GM12878 (cell line): ENCODE measurements around the gene UQCRH. TPM values are rescaled to one million over a fixed set of nuclear protein-coding genes. Genes with fewer than 3 reads are reported as not detected.

Source experiments
- ATF3 ChIP-seq: IDR thresholded peaks from 2 replicates; pipeline ENCODE4 v1.6.1; 2011; ENCODE audit warnings: low read depth, mild to moderate bottlenecking, low read length, moderate library complexity, borderline replicate concordance; ENCODE audit errors: extremely low read depth
- BRCA1 ChIP-seq: IDR thresholded peaks from 2 replicates; pipeline ENCODE4 v1.6.1; 2011; ENCODE audit warnings: low read depth, low read length, improper control_type of control experiment
- CREB1 ChIP-seq: IDR thresholded peaks from 2 replicates; pipeline ENCODE4 v1.6.1; 2012; ENCODE audit warnings: low read depth, mild to moderate bottlenecking, inconsistent platforms
- ELK1 ChIP-seq: IDR thresholded peaks from 2 replicates; pipeline ENCODE4 v1.6.1; 2012; ENCODE audit warnings: low read depth, low read length, improper control_type of control experiment
- EZH2 ChIP-seq: IDR thresholded peaks from 2 replicates; pipeline ENCODE4 v1.6.1; 2012; ENCODE audit warnings: low read depth, mild to moderate bottlenecking, control low read depth, inconsistent platforms, low read length, borderline replicate concordance; ENCODE audit not compliant: control insufficient read depth
- HDGF ChIP-seq: fragments of 450-650 bp; IDR thresholded peaks from 2 replicates; pipeline ENCODE4 v1.6.1; 2016; ENCODE audit warnings: antibody characterized with exemption
- MLLT1 ChIP-seq: fragments of 450-650 bp; IDR thresholded peaks from 2 replicates; pipeline ENCODE4 v1.6.1; 2016; ENCODE audit warnings: mild to moderate bottlenecking
- MXI1 ChIP-seq: fragments of 150-350 bp; IDR thresholded peaks from 2 replicates; pipeline ENCODE4 v1.6.1; 2011; ENCODE audit warnings: low read depth, mild to moderate bottlenecking, inconsistent platforms, low read length, improper control_type of control experiment
- RUNX3 ChIP-seq: IDR thresholded peaks from 2 replicates; pipeline ENCODE4 v1.6.1; 2012; ENCODE audit warnings: low read length, inconsistent platforms
- SKIL ChIP-seq: fragments of 450-650 bp; IDR thresholded peaks from 2 replicates; pipeline ENCODE4 v1.6.1; 2017; ENCODE audit warnings: mild to moderate bottlenecking, low read depth, inconsistent platforms; ENCODE audit not compliant: poor library complexity, severe bottlenecking
- SMC3 ChIP-seq: IDR thresholded peaks from 2 replicates; pipeline ENCODE4 v1.6.1; 2011; ENCODE audit warnings: low read length, improper control_type of control experiment, borderline replicate concordance
- ZZZ3 ChIP-seq: IDR thresholded peaks from 2 replicates; pipeline ENCODE4 v1.6.1; 2011; ENCODE audit warnings: low read depth; ENCODE audit not compliant: control insufficient read depth, insufficient read length
- polyA plus RNA-seq, 11 experiments: library from polyadenylated mRNA; depleted of rRNA in 4 of 11; unstranded in 6 of 11; stranded (reverse) in 5 of 11; fragments of >200 nt; fragmentation: Nextera tagmentation in 4 of 11; fragmentation: Illumina TruSeq in 1 of 11; extraction: Ambion mirVana in 4 of 11; extraction: Trizol in 1 of 11; gene quantifications; 1 replicate in 1 of 11; 2 replicates in 10 of 11; pipeline versions ENCODE4 v1.2.1 to v1.2.3, GENCODE V29; 2011 to 2016; ENCODE audit warnings: inconsistent platforms in 2 of 11, missing spikeins in 2 of 11, low read depth in 1 of 11
- total RNA-seq, 4 experiments: library from RNA; depleted of rRNA in 3 of 4; stranded (reverse); fragments of >200 nt in 3 of 4; fragmentation: Illumina TruSeq in 1 of 4; extraction: Trizol in 1 of 4; gene quantifications; 2 replicates each; pipeline versions ENCODE4 v1.2.1 to v1.2.3, GENCODE V29; 2013 to 2021
- TF ChIP-seq, protein P1 (sequence below): IDR thresholded peaks from 2 replicates; pipeline ENCODE4 v1.6.1; 2011; ENCODE audit warnings: borderline replicate concordance, low read depth, mild to moderate bottlenecking, moderate library complexity, low read length; ENCODE audit not compliant: insufficient read depth, poor library complexity, severe bottlenecking
- TF ChIP-seq, protein P2 (sequence below): fragments of 450-650 bp; conservative IDR thresholded peaks from 2 replicates; pipeline ENCODE4 v1.6.1; 2017; ENCODE audit warnings: mild to moderate bottlenecking, moderate library complexity
- TF ChIP-seq, protein P3 (sequence below): fragments of 450-650 bp; formaldehyde crosslinking; IDR thresholded peaks from 2 replicates; pipeline ENCODE4 v1.4.0; 2020; ENCODE audit warnings: mild to moderate bottlenecking, moderate library complexity

Gene UQCRH
- total and polyA plus RNA-seq, 10 of the 15 experiments (the other 5 are each of a cell fraction or from before 2014, with no cell fraction given), result 363 to 1,782 (median 597) TPM

DNA sequence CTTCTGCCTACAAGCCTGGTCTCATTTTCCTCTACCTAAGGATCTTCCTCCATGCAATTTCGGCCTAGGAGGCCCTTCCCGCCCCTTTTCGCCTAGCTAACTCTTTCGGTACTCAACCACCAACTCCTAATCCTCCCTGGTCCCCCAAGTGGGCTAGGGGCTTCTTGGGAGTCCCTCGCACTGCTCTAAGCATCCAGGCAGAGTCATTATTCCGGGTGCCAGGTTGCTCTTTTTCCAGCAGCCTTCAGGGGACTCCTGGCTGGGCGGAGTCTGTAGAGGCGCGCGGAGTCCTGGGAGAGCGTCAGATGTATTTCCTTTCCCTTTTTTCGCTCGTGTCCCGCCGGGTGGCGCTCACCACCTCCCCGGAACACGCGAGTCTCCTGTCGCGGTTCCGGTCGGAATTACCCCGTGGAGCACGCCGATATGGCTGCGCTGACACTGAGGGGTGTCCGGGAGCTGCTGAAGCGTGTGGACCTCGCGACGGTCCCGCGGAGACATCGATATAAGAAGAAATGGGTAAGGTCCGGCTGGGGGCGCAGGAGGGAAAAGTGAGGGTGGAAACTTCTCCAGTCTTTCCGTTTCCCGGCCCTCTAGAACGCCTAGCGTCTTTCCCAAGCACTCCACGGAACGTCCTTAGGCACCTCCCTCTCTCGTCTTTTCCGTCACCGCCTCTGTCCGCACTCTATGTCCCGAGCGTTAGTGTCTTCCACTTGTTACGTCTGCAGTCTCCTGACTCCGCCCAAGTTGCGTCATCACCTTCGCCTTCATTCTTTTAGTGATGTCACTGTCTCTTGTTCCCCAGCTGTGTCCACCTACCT is 37.1 kb downstream of the UQCRH start, which contains the start of gene NSUN4 (continued):
- TF ChIP-seq MLLT1 (peak; percentile 73), RUNX3 (peak; percentile 59), ZZZ3 (no peak), MXI1 (peak; percentile 87), CREB1 (peak; percentile 98), ELK1 (peak; percentile 77; the same call in 1 of the 2 replicates), SKIL (peak; percentile 25), ATF3 (no peak), HDGF (no peak), SMC3 (peak; percentile 26; the same call in 1 of the 2 replicates), BRCA1 (no peak), EZH2 (no peak)
- TF ChIP-seq, protein P1, sequence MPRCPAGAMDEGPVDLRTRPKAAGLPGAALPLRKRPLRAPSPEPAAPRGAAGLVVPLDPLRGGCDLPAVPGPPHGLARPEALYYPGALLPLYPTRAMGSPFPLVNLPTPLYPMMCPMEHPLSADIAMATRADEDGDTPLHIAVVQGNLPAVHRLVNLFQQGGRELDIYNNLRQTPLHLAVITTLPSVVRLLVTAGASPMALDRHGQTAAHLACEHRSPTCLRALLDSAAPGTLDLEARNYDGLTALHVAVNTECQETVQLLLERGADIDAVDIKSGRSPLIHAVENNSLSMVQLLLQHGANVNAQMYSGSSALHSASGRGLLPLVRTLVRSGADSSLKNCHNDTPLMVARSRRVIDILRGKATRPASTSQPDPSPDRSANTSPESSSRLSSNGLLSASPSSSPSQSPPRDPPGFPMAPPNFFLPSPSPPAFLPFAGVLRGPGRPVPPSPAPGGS, result no peak
- TF ChIP-seq, protein P2, sequence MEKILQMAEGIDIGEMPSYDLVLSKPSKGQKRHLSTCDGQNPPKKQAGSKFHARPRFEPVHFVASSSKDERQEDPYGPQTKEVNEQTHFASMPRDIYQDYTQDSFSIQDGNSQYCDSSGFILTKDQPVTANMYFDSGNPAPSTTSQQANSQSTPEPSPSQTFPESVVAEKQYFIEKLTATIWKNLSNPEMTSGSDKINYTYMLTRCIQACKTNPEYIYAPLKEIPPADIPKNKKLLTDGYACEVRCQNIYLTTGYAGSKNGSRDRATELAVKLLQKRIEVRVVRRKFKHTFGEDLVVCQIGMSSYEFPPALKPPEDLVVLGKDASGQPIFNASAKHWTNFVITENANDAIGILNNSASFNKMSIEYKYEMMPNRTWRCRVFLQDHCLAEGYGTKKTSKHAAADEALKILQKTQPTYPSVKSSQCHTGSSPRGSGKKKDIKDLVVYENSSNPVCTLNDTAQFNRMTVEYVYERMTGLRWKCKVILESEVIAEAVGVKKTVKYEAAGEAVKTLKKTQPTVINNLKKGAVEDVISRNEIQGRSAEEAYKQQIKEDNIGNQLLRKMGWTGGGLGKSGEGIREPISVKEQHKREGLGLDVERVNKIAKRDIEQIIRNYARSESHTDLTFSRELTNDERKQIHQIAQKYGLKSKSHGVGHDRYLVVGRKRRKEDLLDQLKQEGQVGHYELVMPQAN, result peak; percentile 63; the same call in 1 of the 2 replicates
- TF ChIP-seq, protein P3, sequence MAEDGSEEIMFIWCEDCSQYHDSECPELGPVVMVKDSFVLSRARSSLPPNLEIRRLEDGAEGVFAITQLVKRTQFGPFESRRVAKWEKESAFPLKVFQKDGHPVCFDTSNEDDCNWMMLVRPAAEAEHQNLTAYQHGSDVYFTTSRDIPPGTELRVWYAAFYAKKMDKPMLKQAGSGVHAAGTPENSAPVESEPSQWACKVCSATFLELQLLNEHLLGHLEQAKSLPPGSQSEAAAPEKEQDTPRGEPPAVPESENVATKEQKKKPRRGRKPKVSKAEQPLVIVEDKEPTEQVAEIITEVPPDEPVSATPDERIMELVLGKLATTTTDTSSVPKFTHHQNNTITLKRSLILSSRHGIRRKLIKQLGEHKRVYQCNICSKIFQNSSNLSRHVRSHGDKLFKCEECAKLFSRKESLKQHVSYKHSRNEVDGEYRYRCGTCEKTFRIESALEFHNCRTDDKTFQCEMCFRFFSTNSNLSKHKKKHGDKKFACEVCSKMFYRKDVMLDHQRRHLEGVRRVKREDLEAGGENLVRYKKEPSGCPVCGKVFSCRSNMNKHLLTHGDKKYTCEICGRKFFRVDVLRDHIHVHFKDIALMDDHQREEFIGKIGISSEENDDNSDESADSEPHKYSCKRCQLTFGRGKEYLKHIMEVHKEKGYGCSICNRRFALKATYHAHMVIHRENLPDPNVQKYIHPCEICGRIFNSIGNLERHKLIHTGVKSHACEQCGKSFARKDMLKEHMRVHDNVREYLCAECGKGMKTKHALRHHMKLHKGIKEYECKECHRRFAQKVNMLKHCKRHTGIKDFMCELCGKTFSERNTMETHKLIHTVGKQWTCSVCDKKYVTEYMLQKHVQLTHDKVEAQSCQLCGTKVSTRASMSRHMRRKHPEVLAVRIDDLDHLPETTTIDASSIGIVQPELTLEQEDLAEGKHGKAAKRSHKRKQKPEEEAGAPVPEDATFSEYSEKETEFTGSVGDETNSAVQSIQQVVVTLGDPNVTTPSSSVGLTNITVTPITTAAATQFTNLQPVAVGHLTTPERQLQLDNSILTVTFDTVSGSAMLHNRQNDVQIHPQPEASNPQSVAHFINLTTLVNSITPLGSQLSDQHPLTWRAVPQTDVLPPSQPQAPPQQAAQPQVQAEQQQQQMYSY (CRISPR knock-in tag), result no peak
